HepG2 (cell line): ENCODE measurements around the gene ZNG1A. TPM values are rescaled to one million over a fixed set of nuclear protein-coding genes. Genes with fewer than 3 reads are reported as not detected.

Experiments
- CREB1 ChIP-seq, 2 experiments: fragments of 450-650 bp in 1 of 2; IDR thresholded peaks; 2 replicates each; pipeline ENCODE4 v1.6.1; 2016 to 2017; ENCODE audit warnings: control low read depth in 1 of 2, mild to moderate bottlenecking in 1 of 2, missing compliant biosample characterization in 1 of 2, missing genetic modification characterization in 1 of 2
- GABPB1 ChIP-seq: IDR thresholded peaks from 2 replicates; pipeline ENCODE4 v1.6.1; 2016; ENCODE audit warnings: mild to moderate bottlenecking, missing genetic modification reagents, moderate library complexity, missing compliant biosample characterization
- KAT8 ChIP-seq: IDR thresholded peaks from 2 replicates; pipeline ENCODE4 v1.6.1; 2016; ENCODE audit warnings: missing genetic modification reagents, missing compliant biosample characterization
- KLF12 ChIP-seq: sonication (generic); formaldehyde crosslinking; IDR thresholded peaks from 2 replicates; pipeline ENCODE4 v1.4.0; 2020; ENCODE audit warnings: missing genetic modification reagents, borderline replicate concordance
- MYC ChIP-seq: sonication (generic); formaldehyde crosslinking; IDR thresholded peaks from 2 replicates; pipeline ENCODE4 v1.9.0; 2021; ENCODE audit warnings: missing genetic modification reagents, borderline replicate concordance
- SAP130 ChIP-seq: IDR thresholded peaks from 2 replicates; pipeline ENCODE4 v1.6.1; 2016; ENCODE audit warnings: low read depth
- THAP11 ChIP-seq: IDR thresholded peaks from 2 replicates; pipeline ENCODE4 v1.6.1; 2016; ENCODE audit warnings: missing biosample characterization, missing genetic modification reagents
- polyA plus RNA-seq, 8 experiments: library from polyadenylated mRNA; depleted of rRNA in 3 of 8; stranded (reverse) in 7 of 8; unstranded in 1 of 8; fragments of >200 nt; fragmentation: Illumina TruSeq in 4 of 8; extraction: Trizol in 4 of 8; gene quantifications; 2 replicates each; pipeline versions ENCODE4 v1.2.1 to v1.2.3, GENCODE V29; 2011 to 2016; ENCODE audit warnings: low read depth in 4 of 8, missing spikeins in 1 of 8, mixed read lengths in 1 of 8; ENCODE audit not compliant: insufficient read depth in 1 of 8
- total RNA-seq, 5 experiments: library from RNA; depleted of rRNA; stranded (reverse); fragments of >200 nt; fragmentation: Illumina TruSeq; extraction: Trizol; gene quantifications; 2 replicates each; pipeline ENCODE4 v1.2.3, GENCODE V29; 2016; ENCODE audit warnings: low read depth in 1 of 5
- TF ChIP-seq, protein P1 (sequence below): sonication (generic); formaldehyde crosslinking; IDR thresholded peaks from 2 replicates; pipeline ENCODE4 v1.4.0; 2020; ENCODE audit warnings: missing genetic modification reagents
- TF ChIP-seq, protein P2 (sequence below): sonication (generic); formaldehyde crosslinking; IDR thresholded peaks from 2 replicates; pipeline ENCODE4 v1.4.0; 2020; ENCODE audit warnings: missing genetic modification reagents
- TF ChIP-seq, protein P3 (sequence below): IDR thresholded peaks from 2 replicates; pipeline ENCODE4 v1.6.1; 2016; ENCODE audit warnings: missing genetic modification reagents, missing compliant biosample characterization

The ZNG1A gene
- total and polyA plus RNA-seq, 2 of the 13 experiments (the other 11 are each of a cell fraction or from before 2014, with no cell fraction given): 28.6 to 90.6 TPM

DNA sequence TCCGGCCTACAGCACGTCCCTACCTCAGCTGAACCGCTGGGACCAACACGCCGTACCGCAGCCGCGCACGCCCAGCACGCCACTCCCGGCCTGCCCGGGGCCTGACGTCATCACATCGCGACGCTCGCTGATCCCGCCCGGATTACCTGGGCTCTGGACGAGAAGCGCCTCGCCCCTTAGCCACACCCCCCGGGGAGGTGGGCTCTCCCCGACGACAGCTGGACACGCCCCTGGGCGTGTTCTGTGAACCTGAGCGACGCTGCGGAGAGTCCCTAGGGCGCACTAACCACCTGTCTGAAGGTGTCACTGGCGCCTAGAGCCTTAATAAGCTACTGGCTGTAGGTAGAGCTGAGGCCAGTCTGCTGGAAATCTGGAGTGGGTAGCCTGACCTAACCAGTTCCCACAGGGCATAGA, at the start of gene ZNG1A (continued):
- peak; percentile 69 for TF ChIP-seq SAP130 (CRISPR knock-in tag)
- peak; percentile 51; the same call in 1 of the 2 replicates for TF ChIP-seq MYC (CRISPR knock-in tag)
- TF ChIP-seq, protein P1, sequence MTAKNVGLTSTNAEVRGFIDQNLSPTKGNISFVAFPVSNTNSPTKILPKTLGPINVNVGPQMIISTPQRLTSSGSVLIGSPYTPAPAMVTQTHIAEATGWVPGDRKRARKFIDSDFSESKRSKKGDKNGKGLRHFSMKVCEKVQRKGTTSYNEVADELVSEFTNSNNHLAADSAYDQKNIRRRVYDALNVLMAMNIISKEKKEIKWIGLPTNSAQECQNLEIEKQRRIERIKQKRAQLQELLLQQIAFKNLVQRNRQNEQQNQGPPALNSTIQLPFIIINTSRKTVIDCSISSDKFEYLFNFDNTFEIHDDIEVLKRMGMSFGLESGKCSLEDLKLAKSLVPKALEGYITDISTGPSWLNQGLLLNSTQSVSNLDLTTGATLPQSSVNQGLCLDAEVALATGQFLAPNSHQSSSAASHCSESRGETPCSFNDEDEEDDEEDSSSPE (CRISPR knock-in tag): peak; percentile 42; the same call in 1 of the 2 replicates
- TF ChIP-seq THAP11 (CRISPR knock-in tag): peak; percentile 71
- peak; percentile 58 for TF ChIP-seq GABPB1 (CRISPR knock-in tag)
- TF ChIP-seq, protein P2, sequence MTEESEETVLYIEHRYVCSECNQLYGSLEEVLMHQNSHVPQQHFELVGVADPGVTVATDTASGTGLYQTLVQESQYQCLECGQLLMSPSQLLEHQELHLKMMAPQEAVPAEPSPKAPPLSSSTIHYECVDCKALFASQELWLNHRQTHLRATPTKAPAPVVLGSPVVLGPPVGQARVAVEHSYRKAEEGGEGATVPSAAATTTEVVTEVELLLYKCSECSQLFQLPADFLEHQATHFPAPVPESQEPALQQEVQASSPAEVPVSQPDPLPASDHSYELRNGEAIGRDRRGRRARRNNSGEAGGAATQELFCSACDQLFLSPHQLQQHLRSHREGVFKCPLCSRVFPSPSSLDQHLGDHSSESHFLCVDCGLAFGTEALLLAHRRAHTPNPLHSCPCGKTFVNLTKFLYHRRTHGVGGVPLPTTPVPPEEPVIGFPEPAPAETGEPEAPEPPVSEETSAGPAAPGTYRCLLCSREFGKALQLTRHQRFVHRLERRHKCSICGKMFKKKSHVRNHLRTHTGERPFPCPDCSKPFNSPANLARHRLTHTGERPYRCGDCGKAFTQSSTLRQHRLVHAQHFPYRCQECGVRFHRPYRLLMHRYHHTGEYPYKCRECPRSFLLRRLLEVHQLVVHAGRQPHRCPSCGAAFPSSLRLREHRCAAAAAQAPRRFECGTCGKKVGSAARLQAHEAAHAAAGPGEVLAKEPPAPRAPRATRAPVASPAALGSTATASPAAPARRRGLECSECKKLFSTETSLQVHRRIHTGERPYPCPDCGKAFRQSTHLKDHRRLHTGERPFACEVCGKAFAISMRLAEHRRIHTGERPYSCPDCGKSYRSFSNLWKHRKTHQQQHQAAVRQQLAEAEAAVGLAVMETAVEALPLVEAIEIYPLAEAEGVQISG (CRISPR knock-in tag): peak; percentile 29; the same call in 1 of the 2 replicates
- TF ChIP-seq CREB1 (IDR thresholded peaks at IDR 0.05): peak; percentile 26; the same call in 1 of the 2 replicates
- peak; percentile 85 for TF ChIP-seq CREB1 (CRISPR knock-in tag; IDR thresholded peaks at IDR 0.05)
- TF ChIP-seq KLF12 (CRISPR knock-in tag): peak; percentile 33; the same call in 1 of the 2 replicates
- peak; percentile 70; the same call in 1 of the 2 replicates for TF ChIP-seq KAT8 (CRISPR knock-in tag)
- TF ChIP-seq, protein P3, sequence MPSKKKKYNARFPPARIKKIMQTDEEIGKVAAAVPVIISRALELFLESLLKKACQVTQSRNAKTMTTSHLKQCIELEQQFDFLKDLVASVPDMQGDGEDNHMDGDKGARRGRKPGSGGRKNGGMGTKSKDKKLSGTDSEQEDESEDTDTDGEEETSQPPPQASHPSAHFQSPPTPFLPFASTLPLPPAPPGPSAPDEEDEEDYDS (CRISPR knock-in tag): peak; percentile 15; the same call in 1 of the 2 replicates
